HG03575 (cell line): ENCODE data around the gene HYAL3.
"Not testable (repeated sequence)": the region's sequence is repeated elsewhere in the genome, so short reads cannot be mapped to it uniquely, and the experiment has no call there.

ENCODE experiments used
- ATAC-seq: cut with Tn5 transposase; IDR thresholded peaks from one replicate; pipeline ENCODE4 v1.9.1; 2021; ENCODE audit not compliant: unreplicated experiment, insufficient number of reproducible peaks, low FRiP score; ENCODE audit errors: extremely low read depth

HYAL3 gene

DNA sequence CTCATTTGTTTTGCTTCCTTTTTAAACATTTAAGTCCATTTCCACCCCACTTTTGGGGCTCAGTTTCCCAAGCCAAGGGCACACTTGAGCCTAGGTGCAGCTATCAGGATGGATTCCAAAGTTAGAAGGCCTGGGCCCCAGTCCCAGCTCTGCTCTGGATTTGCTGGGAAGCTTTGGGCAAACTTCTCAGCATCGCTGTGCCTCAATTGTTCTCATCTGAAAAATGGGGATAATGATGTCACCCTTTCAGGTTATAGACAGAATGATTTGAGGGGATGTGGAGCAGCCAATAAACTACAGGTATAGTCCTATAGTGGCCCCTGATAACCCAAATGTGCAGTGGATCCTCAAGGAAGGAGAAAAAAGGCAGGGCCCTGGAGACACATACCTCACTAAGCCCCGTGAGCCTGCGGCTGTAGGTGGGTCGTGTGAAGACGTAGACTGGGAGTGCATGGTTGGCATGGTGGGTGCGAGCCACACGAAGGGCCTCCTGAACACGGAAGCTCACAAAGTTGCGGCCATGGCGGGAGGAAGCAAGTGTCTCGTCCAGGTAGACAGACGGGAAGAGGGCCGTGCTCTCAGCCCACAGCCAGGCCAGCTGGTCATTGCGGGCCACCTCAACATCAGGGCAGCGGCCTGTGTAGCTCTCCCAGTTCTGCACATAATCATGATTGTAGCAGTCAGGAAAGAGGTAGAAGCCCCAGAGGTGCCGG lies 20.1 kb upstream of the HYAL3 start:
- ATAC-seq: no peak

DNA sequence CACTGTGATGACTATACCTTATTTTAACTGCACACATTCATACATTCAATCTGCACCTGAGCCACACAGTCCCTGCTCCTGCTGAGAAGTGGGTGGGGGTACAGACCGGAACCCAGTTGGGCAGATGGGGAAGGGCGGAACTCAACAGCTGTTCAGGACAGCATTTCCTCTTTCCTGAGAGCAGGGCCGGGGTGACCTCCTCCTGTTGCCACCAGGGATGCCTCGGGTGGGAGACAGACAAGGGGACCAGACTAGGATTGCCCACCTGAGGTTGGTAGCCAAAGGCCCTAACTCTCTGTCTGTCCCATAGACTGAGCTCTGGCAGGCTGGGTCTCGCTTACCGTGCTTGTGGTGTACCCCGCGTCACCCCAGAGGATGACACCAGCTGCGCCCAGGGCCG lies 19.4 kb upstream of the HYAL3 start:
- ATAC-seq: no peak

DNA sequence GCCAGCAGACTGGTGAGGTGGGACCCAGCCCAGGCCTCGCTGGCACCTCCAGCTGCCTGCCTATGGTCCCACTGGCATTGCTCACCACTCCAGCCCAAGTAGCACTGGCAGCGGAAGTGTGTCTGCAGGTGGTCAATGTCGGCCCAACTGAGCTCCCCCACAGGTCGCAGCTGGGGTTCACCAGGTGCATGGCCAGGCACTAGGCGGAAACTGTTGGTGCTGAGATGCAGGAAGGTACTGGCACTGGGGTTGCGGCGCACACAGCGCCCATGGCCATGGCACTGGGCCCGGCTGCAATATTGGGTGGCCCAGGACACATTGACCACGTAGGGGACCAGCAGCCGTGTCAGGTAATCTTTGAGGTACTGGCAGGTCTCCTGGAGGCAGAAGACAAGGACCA lies 19.0 kb upstream of the HYAL3 start:
- no peak for ATAC-seq

DNA sequence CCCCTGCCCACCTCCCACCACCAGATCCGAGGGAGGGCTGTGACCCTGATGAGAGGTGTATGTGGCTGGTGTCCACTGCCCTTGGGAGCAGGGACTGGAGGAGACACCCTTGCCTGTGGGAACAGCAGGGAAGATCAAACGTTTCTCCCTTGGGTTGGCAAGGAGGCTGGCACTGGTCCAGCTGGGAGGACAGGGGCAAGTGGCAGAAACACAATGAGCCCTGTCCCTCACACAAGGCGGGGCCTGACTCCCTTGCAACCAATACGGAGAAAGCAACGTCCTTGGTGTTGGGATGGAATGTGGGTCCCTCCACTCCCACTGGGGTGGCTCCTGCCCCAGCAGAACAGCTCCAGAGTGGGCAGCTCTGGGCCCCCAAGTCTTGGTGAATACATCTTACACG lies 18.1 kb upstream of the HYAL3 start:
- no peak for ATAC-seq

DNA sequence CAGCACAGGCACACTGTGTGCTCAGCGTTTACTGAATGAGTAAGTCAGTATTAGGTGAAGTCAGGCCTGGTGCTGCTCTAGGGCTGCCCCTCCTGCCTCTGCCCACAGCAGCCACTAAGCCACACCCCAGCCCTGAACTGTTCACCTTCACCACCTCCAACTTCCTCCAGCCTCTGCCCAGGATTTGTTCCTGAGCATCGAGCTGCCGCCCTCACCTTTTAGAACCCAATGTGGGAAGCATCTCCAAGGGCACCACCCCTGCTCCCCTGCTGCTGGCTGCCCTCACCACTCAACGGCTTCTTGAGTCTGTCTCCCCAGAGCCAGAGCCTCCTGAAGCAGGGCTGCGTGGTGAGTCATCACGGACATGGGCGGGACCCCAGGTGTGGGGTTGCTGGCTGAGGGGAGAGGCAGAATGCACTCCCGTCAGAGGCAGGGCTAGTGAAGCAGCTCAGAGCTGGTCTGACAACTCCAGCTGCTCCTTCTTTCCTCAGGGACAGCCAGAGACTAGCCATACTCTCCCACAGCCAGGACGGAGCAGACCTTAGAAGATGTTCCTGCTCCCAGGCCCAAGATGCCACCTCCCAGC lies 17.5 kb upstream of the HYAL3 start:
- ATAC-seq: no peak

DNA sequence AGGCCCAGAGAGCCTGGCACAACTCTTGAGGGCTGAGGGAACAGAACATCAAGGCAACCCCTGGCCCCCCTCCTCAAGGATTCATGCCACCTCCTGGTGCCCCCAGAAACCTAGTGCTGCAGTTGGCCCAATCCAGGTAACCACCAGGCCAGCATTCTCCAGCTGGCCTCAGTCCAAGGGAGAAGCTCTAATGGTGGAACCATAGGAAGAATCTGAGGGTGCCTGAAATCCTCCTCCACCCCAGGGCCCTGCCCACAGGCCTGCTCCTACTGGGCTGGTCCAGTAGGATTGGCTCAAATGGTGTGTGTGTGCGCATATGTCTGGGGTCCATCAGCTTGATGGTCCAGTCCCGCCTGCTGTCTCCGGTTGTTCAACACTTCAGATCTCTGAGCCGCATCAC lies 15.6 kb upstream of the HYAL3 start:
- ATAC-seq: no peak

DNA sequence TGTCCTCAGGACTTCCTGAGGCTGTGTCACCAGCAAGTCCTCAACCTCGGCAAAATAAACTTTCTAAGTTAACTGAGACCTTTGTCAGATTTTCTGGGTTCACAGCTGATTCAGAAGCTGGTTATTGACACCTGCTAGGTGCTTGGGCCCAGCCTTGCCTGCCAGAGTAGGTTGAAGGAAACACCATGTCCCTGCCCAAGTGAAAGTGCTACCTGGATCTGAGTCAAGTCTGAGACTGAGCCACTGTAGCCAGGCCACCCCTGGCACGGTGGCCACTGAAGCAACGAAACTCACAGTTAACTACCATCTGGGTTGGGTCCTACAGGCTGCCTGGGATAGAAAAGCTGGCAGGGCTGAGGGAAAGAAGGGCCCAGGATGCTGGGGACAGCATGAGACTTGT lies 15.1 kb upstream of the HYAL3 start:
- no peak for ATAC-seq

DNA sequence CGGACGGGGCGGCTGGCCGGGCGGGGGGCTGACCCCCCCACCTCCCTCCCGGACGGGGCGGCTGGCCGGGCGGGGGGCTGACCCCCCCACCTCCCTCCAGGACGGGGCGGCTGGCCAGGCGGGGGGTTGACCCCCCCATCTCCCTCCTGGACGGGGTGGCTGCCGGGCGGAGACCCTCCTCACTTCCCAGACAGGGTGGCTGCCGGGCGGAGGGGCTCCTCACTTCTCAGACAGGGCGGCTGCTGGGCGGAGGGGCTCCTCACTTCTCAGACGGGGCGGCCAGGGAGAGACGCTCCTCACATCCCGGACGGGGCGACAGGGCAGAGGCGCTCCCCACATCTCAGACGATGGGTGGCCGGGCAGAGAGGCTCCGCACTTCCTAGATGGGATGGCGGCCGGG lies 12.8 kb upstream of the HYAL3 start:
- not testable (repeated sequence) for ATAC-seq

DNA sequence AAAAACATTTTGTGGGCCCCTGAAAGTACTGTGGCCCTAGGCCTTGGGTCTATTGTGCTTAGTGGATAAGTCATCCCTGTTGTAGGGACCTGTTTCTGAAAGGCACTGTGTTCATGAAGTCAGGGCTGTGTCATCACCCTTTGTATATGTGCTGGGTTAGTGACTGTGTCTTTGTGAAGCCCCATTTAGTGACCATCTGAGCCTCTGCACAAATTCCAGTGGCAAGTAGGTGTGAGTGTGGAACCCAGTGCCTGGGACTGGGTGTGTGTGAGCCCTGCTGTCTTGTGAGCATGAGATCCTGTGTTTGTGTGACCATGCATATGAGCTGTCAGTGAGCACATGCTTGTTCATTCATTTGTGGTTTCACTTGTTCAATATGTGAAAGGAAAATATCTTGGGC lies 5.4 kb upstream of the HYAL3 start:
- ATAC-seq: no peak

DNA sequence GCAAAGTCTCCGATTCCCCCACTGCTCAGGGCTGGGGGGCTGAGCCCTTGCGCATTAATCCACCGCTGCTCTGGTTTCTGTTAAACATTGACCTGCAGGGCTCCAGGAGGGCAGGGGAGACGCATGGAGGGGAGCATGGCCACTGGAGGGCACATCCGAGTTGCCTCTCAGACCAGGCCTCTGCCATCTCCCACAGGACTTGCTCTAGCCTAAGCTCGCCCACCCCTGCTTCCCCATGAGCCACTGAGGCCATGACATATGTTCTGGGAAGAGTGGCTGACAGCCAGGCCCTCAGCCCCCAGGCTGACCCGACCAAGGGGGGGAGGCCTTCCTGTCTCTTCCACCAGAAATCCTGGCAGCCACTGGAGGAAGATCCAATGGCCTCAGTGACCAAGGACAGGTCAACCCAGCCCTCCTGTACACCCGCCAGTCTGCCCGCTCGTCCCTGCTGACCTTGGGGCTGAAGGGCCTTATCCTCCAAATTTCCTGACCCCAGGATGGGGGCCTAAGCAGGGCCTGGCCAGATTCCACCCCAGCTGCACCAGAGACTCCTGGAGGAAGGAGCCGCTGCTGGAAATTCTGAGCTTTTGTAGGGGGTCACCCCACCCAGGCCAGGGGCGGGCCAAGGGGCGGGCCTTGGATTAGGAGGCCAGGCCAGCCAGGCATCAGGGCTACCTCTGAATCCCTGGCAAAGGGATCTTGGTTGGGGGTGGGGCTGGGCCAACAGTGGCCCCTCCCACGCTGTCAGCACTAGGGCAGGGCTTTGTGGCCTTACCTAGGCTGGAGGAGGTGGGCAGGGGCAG lies 4.0 kb upstream of the HYAL3 start, which contains the start of gene HYAL1:
Gene HYAL1, minus strand, starts transcription at position 562 of the 803 bp plus-strand sequence. CDS start 618 bp downstream, outside the sequence.
- no peak for ATAC-seq

DNA sequence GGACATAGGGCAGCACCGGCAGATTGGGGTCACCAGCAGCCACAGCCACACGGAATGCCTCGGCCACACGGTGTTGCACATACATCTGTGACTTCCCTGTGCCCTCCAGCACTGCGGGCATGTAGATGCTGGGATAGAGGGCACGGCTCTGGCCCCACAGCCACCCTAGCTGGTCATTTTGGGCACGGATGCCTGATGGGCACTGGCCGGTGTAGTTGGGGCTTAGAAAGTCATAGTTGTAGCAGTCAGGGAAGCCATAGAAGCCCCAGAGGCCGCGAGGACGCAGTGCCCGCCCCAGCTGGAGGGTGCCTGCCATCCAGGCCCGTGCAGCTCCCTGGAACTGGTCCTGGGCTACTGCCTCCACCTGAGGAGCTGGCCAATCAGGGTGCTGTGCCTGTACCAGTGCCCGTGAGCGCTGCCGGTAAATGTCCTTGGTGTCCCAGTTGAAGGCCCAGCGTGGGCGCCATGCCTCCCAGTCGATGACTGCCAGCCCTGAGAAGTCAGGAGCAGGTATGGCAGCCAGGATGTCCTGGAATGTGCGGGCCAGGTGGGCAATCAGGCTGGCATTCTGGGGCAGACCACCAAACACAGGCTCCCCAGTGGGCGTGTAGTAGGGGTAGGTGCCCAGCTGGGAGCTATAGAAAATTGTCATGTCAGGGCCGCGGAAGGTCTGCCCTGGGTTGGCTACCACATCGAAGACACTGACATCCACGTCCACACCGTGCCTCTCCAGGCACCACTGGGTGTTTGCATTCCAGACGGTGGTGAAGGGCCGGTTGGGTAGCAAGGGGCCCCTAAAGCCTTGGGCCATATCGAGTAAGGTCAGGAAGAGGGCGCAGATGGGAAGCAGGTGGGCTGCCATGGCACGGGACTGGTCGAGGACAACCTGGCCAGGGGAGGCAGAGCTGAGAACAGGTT lies 3.1 kb upstream of the HYAL3 start:
- ATAC-seq: no peak

DNA sequence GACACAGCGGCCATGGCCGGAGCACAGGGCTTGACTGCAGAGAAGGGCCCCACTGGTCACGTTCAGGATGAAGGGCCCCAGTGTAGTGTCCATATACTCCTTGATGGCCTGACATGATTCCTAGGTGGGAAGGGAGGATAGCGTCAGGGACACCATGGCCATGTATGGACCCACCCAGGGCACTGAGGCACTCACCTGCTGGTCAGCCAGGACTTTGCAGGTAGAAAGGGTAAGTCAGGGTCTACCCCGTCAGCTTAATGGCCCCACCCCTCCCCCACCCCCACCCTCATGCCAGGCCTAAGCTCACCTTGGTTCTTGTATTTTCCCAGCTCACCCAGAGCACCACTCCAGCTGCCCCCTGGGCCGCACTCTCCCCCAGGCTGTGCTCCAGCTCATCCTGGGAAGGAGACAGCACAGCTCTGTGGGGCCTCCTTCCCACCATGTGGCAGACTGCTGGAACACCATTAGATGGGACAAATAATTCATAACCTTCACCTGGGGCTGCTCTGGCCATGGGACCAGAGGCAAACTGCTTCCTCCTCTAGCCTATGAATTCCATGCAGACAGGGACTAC lies 1.6 kb upstream of the HYAL3 start:
- ATAC-seq: no peak

DNA sequence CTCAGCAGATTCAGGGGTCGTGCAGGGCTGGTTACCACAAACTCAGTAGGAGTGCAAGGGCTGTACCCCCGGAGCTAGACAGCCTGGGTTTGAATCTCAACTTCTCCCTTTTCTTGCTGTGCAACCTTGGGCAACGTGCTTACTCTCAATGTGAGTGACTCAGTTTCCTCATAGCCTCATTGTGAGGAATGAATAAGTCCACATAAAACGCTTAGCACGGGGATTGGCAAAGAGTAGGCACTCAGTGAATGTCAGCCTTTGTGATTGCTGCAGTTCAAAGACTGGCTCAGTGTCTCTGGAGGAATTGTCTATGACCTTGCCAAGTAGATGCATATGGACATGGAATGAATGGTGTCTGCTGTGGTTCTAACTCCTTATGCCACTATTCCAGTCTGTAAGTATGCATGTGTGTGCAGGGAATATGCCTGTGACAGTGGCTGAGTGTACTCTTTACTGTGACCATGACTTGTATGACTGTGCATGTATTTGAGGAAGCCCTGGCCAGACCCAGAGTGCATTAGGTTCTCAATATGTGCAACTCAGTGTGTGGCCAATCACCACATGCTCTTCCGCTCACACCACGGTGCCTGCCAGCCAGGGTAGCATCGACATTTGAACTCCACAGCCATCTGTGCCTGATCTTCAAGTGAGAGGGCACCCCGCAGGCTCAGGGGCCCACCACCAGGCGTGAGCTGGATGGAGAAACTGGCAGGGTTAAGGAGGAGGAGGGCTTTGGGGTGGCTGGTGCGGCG lies 900 bp upstream of the HYAL3 start:
- ATAC-seq: no peak

DNA sequence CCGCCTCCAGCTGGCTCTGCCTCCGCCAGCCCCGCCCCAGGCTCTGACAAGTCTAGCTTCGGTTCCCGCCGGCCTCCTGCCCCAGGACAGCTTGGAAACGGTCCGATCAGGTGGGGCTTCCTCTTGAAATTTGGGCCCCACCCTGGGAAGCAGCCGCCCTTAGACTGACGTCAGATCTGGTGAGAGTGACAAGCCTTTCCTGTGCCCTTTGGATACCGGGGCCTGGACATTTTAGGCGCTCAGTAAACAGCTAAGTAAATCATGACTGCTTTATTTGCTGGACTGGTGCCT lies 378 bp upstream of the HYAL3 start:
- ATAC-seq: no peak

DNA sequence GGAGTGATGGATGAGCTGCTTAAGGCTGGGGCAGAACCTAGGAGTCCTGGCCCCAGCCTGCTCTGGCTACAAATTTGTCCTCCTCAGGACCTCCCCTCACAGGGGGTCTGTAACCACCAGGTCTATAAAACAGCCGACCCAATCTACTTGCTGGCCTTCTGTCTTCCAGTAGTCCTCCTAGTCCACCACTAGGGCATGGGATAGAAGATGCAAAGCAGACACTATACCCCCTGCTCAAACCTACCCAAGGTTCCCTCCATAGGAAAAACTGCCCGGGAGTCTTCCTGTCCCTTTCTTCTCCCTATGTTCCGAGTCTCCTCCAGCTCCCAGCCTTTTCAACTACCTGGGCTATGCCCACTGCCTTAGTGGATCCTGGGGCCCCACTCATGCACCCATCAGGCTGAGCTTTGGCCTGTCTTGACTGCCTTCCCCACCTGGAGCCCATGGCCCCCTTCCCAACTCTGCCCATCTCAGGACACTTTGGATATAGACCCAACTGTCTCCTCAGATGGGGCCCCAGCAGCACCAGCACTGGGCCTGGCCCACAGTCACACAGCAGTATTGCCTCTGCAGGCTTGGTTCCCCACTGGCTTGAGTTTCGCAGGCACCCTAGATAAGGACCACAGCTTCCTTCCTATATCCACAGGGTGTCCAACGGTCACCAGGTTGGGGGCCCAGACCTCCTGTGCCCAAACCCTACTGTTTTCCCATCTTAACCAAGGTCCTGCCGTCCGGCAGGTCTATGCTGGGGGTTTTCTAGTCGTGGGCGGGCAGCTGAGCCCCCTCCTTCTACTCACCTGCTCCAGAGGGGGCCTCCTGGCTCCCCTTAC lies 1.1 kb downstream of the HYAL3 start:
- no peak for ATAC-seq

DNA sequence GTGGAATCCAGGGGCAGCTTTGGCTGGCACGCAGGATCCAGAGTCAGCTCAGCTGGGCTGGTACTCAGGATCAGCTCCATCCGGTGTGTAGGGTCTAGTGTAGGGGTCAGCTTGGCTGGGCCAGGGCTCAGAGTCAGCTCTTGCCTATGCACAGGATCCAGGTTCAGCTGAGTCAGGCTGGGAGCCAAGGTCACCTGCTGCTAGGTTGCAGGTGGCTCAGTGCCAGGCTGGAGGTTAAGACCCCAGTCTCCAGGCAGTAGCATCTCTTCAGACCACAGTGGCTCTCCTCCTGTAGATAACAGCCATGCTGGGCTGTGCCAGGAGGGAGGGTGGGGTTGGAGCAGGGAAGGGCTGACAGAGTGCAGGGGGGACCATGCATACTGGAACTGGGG lies 1.8 kb downstream of the HYAL3 start:
- ATAC-seq: no peak

DNA sequence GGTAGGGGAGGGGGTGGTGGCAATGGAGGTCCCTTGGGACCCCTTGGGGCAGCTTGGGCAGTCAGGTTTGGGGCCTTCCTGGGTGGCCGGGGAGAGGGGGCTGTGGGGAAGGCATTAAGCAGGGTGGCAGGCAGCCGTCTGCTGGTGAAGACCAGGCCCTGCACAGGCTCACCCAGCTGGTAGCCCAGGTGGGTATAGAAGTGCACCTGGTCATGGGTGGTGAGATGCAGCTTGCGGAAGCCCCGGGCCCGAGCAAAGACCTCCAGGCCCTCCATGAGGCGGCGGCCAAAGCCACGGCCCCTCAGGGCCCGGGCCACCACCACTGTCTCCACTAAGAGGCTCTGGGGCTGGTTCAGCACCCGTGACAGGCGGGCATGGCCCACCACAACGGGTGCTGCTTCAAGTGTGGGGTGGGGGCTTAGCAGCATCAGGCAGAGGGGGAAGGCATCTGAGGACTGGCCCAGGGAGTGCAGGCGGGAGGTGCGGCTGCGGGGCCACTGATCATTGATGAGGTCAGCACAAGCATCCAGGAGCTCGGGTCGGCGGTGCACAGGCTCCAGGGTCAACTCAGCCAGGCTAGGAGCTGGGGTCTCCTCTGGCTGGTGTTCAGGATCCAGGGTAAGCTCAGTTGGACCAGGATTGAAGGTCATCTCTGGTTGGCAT lies 2.4 kb downstream of the HYAL3 start:
- ATAC-seq: no peak
